ENCODE results near the gene MORN4.
"Not testable (repeated sequence)": the region's sequence is repeated elsewhere in the genome, so short reads cannot be mapped to it uniquely, and the experiment has no call there.

Gene MORN4

DNA sequence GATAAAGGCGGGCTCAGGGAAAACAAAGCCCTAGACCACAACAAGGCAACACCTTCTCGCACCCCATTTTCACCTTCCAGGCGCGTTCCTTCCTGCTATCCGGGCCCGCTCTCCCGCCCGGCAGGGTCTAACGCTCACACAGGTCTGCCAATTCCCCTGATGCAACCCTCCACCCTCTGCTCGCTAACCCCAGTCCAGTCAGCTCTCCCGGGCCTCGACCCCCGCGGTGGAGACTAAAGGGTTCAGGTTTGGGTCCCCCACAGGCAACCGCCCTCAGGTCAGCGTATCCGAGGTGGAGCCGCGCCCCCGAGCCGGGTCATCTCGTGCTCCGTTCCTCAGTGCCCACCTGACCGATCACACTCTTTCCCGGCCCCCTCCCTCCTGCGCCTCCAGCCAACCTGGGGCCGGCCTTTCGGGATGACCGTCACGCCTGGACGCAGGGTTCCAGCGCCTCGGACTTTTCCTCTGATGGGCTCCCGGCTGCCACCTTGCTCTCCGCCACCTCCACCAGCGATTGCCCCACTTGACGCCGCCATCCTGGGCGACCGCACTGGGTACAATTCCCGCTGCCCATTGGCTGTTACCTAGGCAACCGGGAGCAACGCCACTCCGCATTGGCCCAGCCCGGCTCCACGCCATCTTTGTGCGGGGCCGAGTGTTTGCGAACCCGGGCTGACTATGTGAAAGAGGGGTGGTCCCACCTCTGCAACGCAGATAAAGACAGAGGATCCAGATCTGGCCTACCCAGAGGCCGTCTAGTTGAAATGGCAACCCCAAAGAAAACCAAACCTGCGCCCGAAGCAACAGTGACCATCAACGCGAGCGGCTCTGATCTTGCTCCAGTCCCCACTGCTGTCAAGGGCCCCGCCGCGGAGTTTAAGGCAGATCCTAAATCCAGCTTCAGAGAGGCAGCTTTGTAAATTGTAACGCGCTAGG is at the start of gene MORN4:
Gene MORN4, minus strand, starts transcription at position 552 of the 936 bp plus-strand sequence. CDS start 13,847 bp downstream, outside the sequence.
- no peak for DNase-seq

DNA sequence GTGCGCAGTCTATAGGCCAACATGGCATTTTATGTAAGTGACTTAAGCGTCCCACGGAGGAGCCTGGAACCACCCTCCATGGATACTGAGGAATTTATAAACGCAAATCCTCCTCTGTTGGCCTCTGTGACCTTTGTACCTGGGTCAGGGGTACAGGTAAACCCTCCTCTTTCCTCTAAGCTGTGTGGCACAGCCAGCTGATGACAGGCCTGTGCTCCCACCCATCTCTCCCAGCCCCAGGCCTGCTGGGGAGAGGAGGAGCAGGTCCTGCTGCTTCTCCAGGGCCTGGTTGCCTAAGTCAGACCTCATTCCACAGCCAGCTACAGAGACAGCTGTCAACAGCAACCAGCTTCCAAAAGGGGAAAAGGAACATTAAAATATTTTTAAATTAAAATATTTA is 48.7 kb upstream of the MORN4 start:
- no peak for DNase-seq

DNA sequence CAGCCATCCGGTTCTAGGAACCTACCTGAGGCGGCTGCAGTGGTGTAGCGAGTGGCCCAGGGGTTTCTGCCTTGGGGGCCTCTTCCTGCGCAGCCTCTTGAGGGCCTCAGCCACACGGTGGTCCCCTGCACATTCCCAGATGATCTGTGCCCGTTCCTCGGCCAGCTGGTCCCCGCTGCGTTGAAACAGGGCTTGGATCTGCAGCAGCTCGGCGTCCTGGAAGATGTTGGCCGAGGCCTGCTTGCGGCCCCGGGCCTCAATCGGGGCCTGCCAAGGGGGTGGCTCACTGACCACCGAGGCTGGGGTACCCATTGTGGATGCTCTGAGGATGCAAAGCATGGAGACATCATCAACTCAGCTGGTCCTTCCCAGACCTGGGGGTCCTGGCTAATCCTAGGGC is 46.3 kb upstream of the MORN4 start:
- DNase-seq, result no peak

GRCh38 chr10:97676770-97677581 is 43.7 kb upstream of the MORN4 start:
- DNase-seq, result no peak

- no peak for DNase-seq
Measured at GRCh38 chr10:97675222-97675621, 41.9 kb upstream of the MORN4 start.

DNA sequence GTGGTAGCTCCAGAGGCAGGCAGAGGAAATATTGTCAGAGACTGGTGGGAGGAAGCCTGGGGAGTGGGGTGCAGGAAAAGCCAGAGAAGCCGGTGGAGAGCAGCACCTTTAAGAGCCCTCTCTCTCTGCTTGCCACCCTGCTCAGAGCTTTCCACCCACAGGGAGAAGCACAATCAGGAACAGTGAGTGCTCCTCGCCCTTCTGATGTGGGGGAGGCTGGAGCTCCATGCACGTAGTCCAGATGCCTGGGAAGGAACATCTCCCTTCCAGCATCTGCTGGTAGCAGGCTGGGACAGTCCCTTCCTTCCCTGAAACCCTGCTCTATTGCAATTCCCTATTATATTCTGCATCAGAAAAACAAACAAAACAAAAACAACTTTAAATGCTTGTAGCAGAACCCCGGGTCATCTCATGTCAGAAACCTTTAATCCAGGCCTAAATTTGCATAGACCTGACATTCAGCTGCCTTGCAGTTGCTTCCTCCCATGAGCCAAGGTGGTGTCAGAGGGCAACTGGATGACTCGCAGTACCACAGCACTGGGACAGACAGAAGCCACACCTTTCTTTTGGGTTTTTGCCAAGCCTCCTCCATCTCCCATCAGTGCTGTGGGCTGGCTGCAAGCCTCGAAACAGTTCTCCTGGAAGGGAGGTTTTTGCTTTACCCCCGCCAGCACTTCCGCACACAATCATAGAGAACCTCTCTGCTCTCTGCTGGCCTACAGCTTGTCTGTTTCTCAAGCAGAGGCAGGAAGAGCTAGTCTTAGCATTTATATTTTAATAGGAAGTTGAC is 40.6 kb upstream of the MORN4 start:
- no peak for DNase-seq

- no peak for DNase-seq
Measured at GRCh38 chr10:97669571-97669970, 36.3 kb upstream of the MORN4 start.

GRCh38 chr10:97667463-97667862 is 34.2 kb upstream of the MORN4 start:
- no peak for DNase-seq

DNA sequence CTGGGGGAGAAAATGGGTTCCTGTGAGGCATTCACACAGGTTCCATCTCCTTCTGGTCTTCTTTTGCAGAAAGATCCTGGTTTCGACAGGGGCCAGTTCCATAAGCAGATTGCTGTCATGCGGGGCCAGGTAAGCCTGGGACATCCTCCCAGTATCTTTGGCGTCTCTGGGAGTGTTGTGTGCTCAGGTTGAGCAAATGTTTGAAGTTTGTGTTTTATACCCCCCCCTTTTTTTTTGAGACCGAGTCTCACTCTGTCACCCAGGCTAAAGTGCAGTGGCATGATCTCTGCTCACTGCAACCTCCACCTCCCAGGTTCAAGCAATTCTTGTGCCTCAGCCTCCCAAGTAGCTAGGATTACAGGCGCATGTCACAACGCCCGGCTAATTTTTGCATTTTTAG is 33.7 kb upstream of the MORN4 start:
- DNase-seq, result no peak

DNA sequence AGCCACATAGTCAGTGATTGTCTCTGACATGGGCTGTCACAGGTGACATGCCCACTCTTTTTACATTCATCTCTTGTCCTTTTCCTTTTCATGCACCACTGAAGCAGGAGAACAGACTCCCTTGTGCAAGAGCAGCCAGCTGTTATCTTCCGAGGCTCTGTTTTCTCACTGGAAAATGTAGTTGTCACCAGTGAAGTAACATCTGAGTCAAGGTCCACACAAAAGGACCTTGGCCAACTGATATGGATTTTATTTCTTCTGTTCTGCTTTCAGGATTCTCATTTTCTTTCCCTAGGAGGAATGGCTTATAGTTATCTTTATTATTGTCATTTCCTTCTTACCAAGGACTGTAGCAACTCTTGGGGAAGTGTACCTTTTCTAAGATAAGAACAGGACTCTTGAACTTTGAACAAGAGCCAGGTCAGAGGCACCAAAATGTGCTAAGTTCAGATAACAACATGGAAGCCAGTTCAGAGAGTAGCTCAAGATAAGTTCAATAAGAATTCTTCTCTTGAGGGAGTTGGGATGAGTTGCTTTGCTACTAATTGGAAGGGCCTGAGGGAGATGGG is 31.1 kb upstream of the MORN4 start:
- peak; percentile 71 for DNase-seq

DNA sequence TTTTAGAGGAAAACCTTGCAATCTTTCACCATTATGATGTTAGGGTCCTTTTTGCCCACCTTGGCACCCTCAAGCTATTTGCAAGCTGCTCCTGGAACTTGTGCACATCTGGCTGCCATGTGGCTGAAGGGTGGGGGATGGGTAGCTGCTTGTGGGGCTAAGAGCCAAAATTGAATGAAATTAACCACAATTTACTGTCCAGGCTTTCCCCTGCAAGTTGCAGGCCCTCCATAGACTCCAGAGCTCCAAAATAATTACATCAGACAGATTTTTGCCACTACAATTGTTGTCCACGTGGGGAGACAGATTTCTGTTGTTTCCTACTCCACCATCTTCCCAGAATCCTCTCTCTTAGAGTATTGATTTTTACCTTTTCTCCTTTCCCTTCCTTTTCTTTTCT is 26.3 kb upstream of the MORN4 start:
- DNase-seq, result peak; percentile 20

DNA sequence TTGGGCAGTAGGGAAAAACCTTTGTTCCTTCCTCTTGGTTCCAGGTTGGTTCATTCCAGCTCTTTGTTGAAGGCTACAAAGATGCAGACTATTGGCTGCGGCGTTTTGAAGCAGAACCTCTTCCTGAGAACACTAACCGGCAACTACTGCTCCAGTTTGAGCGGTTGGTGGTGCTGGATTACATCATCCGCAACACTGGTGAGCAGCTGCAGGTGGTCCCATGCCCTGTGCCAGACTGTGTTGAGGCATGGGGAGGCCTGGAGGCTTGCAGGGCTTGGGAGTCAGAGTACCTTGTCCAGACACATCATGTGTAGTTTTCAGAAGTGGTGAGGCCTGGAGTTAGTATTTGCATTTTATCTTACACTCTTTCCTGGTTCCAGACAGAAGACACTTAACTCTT is 23.5 kb upstream of the MORN4 start:
- peak; percentile 85 for DNase-seq

- DNase-seq, result no peak
Measured at GRCh38 chr10:97651773-97652172, 18.5 kb upstream of the MORN4 start.

GRCh38 chr10:97650726-97651125 is 17.4 kb upstream of the MORN4 start:
- DNase-seq, result no peak

- DNase-seq, result not testable (repeated sequence)
Measured at GRCh38 chr10:97649405-97649750, 16.1 kb upstream of the MORN4 start.

DNA sequence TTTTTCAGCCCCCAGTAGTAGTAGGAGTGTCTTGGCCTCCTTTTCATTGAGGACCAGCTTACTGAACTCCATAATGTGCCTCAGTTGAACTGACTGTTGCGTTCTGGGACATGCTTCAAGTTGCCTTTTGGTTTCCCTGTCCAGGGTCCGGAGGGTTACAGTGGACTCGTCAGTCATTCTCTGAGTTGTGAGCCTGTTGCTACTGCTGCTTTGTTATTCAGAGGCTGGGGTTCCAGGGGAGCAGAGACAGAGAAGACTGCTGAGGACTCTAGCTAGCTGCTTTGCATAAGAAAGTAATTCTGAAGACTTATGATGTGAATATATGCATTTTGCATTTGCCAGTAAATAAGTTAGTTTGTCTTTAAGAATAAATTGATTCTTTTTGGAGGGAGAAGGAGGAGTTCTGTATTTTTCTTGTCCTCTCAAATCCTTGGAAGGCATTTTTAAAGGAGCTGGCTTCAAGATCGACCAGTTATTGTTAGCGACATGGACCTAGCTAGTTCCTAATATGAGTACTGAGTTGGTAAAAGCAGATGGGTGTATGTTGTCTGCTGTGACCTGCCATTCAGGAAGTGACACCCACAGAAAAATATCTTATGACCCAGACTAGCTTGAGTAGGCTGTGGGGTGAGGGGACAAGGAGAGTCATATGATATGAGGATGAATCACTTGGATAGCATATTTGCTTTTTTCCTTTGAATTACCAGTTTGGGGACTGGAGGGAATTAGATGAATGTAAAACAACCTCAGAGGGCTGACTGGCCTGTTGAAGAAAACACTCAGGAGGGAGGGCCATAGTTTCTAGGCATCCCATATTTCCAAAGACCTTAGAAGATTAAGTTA is 15.5 kb upstream of the MORN4 start:
- no peak for DNase-seq

DNA sequence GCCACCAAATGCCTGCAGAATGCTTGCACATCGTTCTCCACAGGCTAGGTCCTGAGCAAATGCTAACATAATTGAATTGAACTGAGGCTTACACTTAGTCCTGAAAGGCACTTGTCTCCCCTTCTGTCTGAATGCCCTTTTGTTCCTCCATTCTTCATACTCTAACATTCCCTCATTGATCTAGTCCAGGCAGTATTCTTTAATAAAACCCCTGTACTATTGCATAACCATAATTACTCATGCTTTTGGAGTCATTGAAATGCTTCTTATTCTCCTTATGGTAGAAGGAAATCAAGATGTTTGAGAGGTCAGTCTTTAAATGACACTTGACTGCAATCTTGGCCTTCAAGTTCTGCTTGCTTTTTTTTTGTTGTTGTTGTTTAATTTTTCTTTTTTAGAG is 14.3 kb upstream of the MORN4 start:
- DNase-seq, result no peak

GRCh38 chr10:97644936-97645335 is 11.6 kb upstream of the MORN4 start:
- DNase-seq, result no peak

DNA sequence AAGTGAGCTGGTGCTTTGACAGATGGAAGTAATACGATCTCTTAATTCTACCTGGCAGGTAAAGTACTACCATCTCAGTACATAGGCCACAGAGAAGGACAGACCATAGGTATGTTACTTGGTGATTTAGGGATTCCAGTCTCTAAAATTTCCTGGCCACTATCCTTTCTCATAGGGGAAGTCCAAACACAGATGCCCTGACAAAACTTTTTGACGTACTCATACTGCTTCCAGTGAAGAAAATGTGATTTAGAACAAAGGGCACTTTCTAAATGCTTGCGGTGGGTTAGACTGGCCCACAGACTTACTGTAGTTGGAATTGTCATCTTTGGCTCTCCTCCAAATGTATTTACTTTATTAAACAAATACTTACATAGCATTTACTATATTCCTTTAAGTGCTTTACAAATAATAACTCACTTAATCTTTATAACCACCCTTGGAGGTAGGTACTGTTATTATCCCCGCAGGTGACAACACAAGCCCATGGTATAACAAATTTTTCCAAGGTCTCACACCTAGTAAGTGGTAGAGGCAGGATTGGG is 10.2 kb upstream of the MORN4 start:
- no peak for DNase-seq

- not testable (repeated sequence) for DNase-seq
Measured at GRCh38 chr10:97642471-97643159, 9.3 kb upstream of the MORN4 start.
